Pancreas (tissue), 10 donors: ENCODE results near the gene CLGN. TPM values are rescaled to one million over a fixed set of nuclear protein-coding genes. Genes with fewer than 3 reads are reported as not detected.
A peak's percentile ranks its signal among the peaks of the same experiment; 100 is the strongest.

Experiments
- ATAC-seq, 4 donors: fragments of 200-7000 bp; cut with Tn5 transposase; one replicate each; pipeline versions ENCODE4 v1.8.0 to v1.9.1; 2020; ENCODE audit warnings: mild to moderate bottlenecking in 4 of 4, moderate library complexity in 4 of 4
- DNase-seq, 6 donors: peaks; one replicate each; pipeline ENCODE4 v3.0.0-alpha.2; 2020
- FAIRE-seq: peaks from 2 replicates; lab custom pipeline; 2012; peaks lifted over from hg19 to GRCh38; lab: Jason Lieb, UNC
- H3K27ac ChIP-seq, 4 donors: fragments of 200-600 bp; sonication (generic); 1 replicate in 3 of 4; 2 replicates in 1 of 4; pipeline versions ENCODE4 v1.5.0 to v1.8.0; 2020
- H3K27me3 ChIP-seq, 4 donors: fragments of 200-600 bp; one replicate each; pipeline ENCODE4 v1.8.0; 2021
- H3K36me3 ChIP-seq, 3 donors: fragments of 200-600 bp; sonication (generic) in 1 of 3; one replicate each; pipeline versions ENCODE4 v1.5.0 to v1.8.0; 2020 to 2021
- H3K4me1 ChIP-seq, 3 donors: fragments of 200-600 bp; one replicate each; pipeline ENCODE4 v1.8.0; 2021
- H3K4me3 ChIP-seq, 4 donors: fragments of 200-600 bp; sonication (generic) in 2 of 4; one replicate each; pipeline versions ENCODE4 v1.5.0 to v1.8.0; 2020 to 2021
- H3K9me3 ChIP-seq, 4 donors: fragments of 200-600 bp; one replicate each; pipeline ENCODE4 v1.8.0; 2021
- CTCF ChIP-seq, 4 donors: fragments of 200-600 bp; sonication (generic) in 3 of 4; IDR thresholded peaks; one replicate each; pipeline versions ENCODE4 v1.5.0 to v1.8.0; 2021; ENCODE audit warnings: antibody characterized with exemption in 4 of 4
- WGBS, 2 donors: extraction: QIAGEN DNeasy Blood & Tissue Kit; methylation state at CpG; one replicate each; pipeline ENCODE4 v1.1.7; 2013; 5-methylcytosine and 5-hydroxymethylcytosine counted together
- intact Hi-C, 3 donors: fragments of 100-400 bp; cut with DNase I; formaldehyde crosslinking; loops; one replicate each; pipeline versions ENCODE4 v1.11.1 to v1.14.2; 2022
- polyA plus RNA-seq, 2 donors: library from polyadenylated mRNA; stranded (reverse); fragments of 200-250 nt; gene quantifications; one replicate each; pipeline ENCODE4 v1.2.3, GENCODE V29; 2013
- total RNA-seq, 6 donors: library from RNA; stranded (reverse); fragmentation: NEBNext Ultra II Directional in 4 of 6; extraction: Animal tissue kit (Norgen Biotek cat#: 25700) in 4 of 6; gene quantifications; one replicate each; pipeline versions ENCODE4 v1.2.1 to v1.2.4, GENCODE V29; 2021 to 2023
- donor health status: healthy with polysubstance abuse.
- donor health status: DM: no; HTN: no; CAD: no; lungs with moderate emphysema.
- donor health status: DM: no; HTN: no; CAD: no.
- donor health status: control.
- donor health status: control.
- donor health status: Bipolar disorder and iron deficiency.
- donor health status: DM: yes; HTN: yes; CAD: no.
- donor health status: DM: no; HTN: no; CAD: no.
- donor health status: DM: no; HTN: no; CAD: no.
- donor health status: DM: yes; HTN: yes; CAD: no.

The CLGN gene, protein sequence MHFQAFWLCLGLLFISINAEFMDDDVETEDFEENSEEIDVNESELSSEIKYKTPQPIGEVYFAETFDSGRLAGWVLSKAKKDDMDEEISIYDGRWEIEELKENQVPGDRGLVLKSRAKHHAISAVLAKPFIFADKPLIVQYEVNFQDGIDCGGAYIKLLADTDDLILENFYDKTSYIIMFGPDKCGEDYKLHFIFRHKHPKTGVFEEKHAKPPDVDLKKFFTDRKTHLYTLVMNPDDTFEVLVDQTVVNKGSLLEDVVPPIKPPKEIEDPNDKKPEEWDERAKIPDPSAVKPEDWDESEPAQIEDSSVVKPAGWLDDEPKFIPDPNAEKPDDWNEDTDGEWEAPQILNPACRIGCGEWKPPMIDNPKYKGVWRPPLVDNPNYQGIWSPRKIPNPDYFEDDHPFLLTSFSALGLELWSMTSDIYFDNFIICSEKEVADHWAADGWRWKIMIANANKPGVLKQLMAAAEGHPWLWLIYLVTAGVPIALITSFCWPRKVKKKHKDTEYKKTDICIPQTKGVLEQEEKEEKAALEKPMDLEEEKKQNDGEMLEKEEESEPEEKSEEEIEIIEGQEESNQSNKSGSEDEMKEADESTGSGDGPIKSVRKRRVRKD
- total RNA-seq (1 to 10 TPM in 3 of 6 donors, under 1 TPM in 3; 0.65 to 3.2 (median 1.0) TPM), polyA plus RNA-seq (1 to 10 TPM; 1.1 to 5.8 TPM)

DNA sequence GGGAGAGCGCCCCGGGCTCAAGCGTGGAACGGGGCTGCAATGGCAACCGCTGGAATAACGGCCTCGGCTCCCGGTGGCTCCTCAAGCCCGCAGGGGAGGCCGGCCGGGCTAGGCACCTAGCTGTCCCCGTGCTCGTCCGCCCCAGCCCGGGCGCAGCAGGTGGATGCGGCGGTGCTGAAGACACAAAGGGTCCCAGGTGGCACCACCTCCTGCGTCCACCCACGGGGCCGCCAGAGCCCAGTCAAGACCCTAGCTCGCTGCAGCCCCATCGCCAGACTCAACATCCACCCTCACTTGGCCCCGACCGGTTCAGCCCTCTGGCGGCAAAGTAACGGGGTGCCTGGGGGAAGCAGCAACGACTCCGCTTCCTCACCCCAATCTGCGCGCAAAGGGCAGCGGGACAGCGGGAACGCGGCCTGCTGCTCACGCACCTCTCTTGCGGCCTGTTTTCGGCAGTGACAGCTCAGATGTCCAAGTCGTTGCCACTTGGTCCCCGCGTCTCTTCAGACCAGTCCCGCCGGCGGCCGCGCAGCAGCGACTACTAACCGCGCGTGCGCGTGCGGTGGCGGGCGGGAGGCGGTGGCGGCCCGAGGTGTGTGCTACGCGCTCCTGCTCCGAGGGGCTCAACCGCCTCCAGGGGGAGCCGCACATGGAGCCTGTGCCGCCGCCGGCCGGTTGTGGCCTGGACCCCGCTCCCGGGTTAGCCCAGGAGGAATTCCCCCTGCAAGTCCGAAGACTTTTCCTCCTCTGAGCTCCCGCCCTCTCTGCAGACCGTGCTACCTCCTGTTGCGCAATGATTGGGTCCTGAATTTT lies at the start of gene CLGN:
CLGN (minus strand) TSS at position 543 of the 813 bp plus-strand sequence. CDS start 14,570 bp downstream, outside the sequence.
- H3K9me3 ChIP-seq: no peaks in the 10 kb centered on the region
- no peaks in the 10 kb centered on the region for H3K27me3 ChIP-seq
- ATAC-seq: peak; percentile 94 to 97 (median 96)
- peak within 1 kb of the TSS in 2 of 4 donors; percentile 4 to 6 for H3K27ac ChIP-seq
- intact Hi-C loops: no loop called here
- no peaks in the 10 kb centered on the region for H3K36me3 ChIP-seq
- peak within 1 kb of the TSS; percentile 45 to 68 (median 56) for H3K4me3 ChIP-seq
- peak in 2 of 4 donors; percentile 11 to 22 for TF ChIP-seq CTCF (IDR thresholded peaks at IDR 0.05)
- peak; percentile 65 to 91 (median 71) for DNase-seq
- WGBS, 2 donors: 0 to 1% methylated on average over 67 to 73 of the region's 73 CpGs
- FAIRE-seq: no peak
- H3K4me1 ChIP-seq: no peaks in the 10 kb centered on the region

- no peak for DNase-seq
- Histone ChIP-seq H3K4me3 (no peak overlapping the region), H3K9me3 (no peaks in the 10 kb centered on the region), H3K27ac (no peak overlapping the region), H3K36me3 (no peaks in the 10 kb centered on the region), H3K4me1 (no peaks in the 10 kb centered on the region), H3K27me3 (no peaks in the 10 kb centered on the region)
- FAIRE-seq: no peak
- WGBS, 2 donors: 82 to 83% methylated on average over 2 of the region's 2 CpGs
- intact Hi-C loops: no loop called here
- no peak for ATAC-seq
- TF ChIP-seq CTCF (IDR thresholded peaks at IDR 0.05): no peak
Measured at GRCh38 chr4:140472156-140472555, 44.7 kb upstream of the CLGN start.

DNA sequence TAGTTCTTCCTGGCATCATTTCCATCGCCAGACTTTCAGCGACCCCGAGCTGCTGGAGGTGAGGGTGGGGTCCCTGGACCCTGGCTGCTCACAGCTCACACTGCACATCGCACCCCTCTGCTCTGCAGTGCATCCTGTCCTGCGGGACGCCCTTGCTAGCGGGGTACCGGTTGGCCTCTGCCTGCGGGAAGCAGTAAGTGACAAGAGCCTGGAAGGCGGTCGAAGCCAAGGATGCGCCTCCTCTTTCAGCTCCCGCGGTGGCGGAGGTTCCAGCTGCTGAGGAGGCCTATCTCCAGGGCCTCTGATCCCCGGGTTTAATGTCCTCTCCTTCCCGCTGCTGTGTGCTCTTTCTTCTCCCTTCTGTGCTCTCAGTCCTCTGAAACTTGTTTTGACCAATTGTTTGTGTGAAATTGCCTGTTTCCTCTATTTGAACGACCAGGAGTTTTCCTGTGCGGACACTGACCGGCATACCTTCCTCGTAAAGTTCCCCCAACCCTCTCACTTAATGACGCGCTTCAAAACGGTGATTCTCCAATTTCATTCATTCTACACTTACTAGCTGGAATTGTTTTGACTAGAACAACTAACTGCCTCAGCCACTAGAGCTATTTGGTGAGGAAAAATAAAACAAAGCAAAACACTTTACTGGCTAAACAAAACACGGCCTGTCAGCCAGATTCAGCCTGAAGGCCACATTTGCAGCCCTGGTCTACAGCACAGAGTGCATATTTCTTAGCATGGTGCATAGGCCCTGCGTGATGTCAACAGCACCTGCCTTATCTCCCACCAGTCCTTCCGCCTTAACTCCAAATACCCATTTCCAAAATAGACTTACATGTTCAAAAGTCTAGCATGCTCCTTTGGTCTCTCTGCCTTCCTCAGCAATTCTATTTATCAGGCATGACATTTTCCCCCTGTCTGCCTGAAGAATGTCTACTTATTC lies 42.6 kb upstream of the CLGN start:
- intact Hi-C loops: no loop called here
- H3K36me3 ChIP-seq: no peaks in the 10 kb centered on the region
- no peaks in the 10 kb centered on the region for H3K27me3 ChIP-seq
- no peak for TF ChIP-seq CTCF (IDR thresholded peaks at IDR 0.05)
- ATAC-seq: peak; percentile 77 to 94 (median 86)
- no peak for FAIRE-seq
- peak in 5 of 6 donors; percentile 25 to 60 (median 41) for DNase-seq
- no peaks in the 10 kb centered on the region for H3K9me3 ChIP-seq
- 73 to 79% methylated on average over 27 of the region's 27 CpGs for WGBS, 2 donors
- H3K4me1 ChIP-seq: no peaks in the 10 kb centered on the region
- no peak overlapping the region for H3K27ac ChIP-seq
- H3K4me3 ChIP-seq: no peak overlapping the region

GRCh38 chr4:140466146-140466545 lies 38.7 kb upstream of the CLGN start:
- no peak for TF ChIP-seq CTCF (IDR thresholded peaks at IDR 0.05)
- DNase-seq (no peak), FAIRE-seq (no peak), ATAC-seq (no peak)
- WGBS, 2 donors: 48 to 49% methylated on average over 1 of the region's 1 CpG
- Histone ChIP-seq H3K9me3 (no peaks in the 10 kb centered on the region), H3K4me3 (no peak overlapping the region), H3K27me3 (no peaks in the 10 kb centered on the region), H3K36me3 (no peaks in the 10 kb centered on the region), H3K4me1 (peaks cover 0 to 5% (median 0%) of the 10 kb centered on the region in 3 donors), H3K27ac (no peak overlapping the region)
- intact Hi-C loops: no loop called here
